Neutrophil (primary cell): ENCODE data around the gene SOSTDC1.

Experiments used
- H3K27ac ChIP-seq: fragments of 200-600 bp; sonication (generic); 2 replicates; pipeline ENCODE4 v1.5.1; 2016; ENCODE audit warnings: mild to moderate bottlenecking, moderate library complexity
- H3K27me3 ChIP-seq: fragments of 200-600 bp; sonication (generic); 2 replicates; pipeline ENCODE4 v1.6.0; 2016; ENCODE audit warnings: mild to moderate bottlenecking
- H3K36me3 ChIP-seq: fragments of 200-600 bp; sonication (generic); 2 replicates; pipeline ENCODE4 v1.5.1; 2017
- H3K4me1 ChIP-seq, 2 experiments: fragments of 200-600 bp in 1 of 2; sonication (generic) in 1 of 2; 1 replicate in 1 of 2; 2 replicates in 1 of 2; pipeline versions ENCODE4 v1.5.1 to v1.6.1; 2013 to 2016; ENCODE audit warnings: low read depth in 1 of 2, low read length in 1 of 2, mild to moderate bottlenecking in 1 of 2, moderate library complexity in 1 of 2; ENCODE audit not compliant: control insufficient read depth in 1 of 2, insufficient read depth in 1 of 2
- H3K4me3 ChIP-seq, 2 experiments: fragments of 200-600 bp in 1 of 2; sonication (generic) in 1 of 2; 1 replicate in 1 of 2; 2 replicates in 1 of 2; pipeline ENCODE4 v1.5.1; 2013 to 2016; ENCODE audit warnings: low read depth in 1 of 2, low read length in 1 of 2, mild to moderate bottlenecking in 1 of 2, moderate library complexity in 1 of 2
- H3K9me3 ChIP-seq: fragments of 200-600 bp; sonication (generic); 2 replicates; pipeline ENCODE4 v1.5.1; 2016
- CTCF ChIP-seq: fragments of 200-600 bp; sonication (generic); IDR thresholded peaks from 2 replicates; pipeline ENCODE4 v1.5.1; 2016; ENCODE audit warnings: antibody characterized with exemption

Gene SOSTDC1

GRCh38 chr7:16431646-16432424 is 33.7 kb downstream of the SOSTDC1 start:
- H3K4me3 ChIP-seq: no peak overlapping the region
- TF ChIP-seq CTCF: no peak
- no peaks in the 10 kb centered on the region for H3K4me1 ChIP-seq
- no peak overlapping the region for H3K27ac ChIP-seq
- H3K27me3 ChIP-seq: no peaks in the 10 kb centered on the region
- H3K36me3 ChIP-seq: no peaks in the 10 kb centered on the region
- no peaks in the 10 kb centered on the region for H3K9me3 ChIP-seq

GRCh38 chr7:16430133-16430532 is 35.4 kb downstream of the SOSTDC1 start:
- Histone ChIP-seq H3K4me3 (no peak overlapping the region), H3K9me3 (no peaks in the 10 kb centered on the region), H3K27ac (no peak overlapping the region), H3K27me3 (no peaks in the 10 kb centered on the region), H3K36me3 (no peaks in the 10 kb centered on the region), H3K4me1 (no peaks in the 10 kb centered on the region)
- no peak for TF ChIP-seq CTCF

- no peak for TF ChIP-seq CTCF
- H3K9me3 ChIP-seq: no peaks in the 10 kb centered on the region
- no peak overlapping the region for H3K27ac ChIP-seq
- H3K36me3 ChIP-seq: no peaks in the 10 kb centered on the region
- H3K4me3 ChIP-seq: no peak overlapping the region
- no peaks in the 10 kb centered on the region for H3K27me3 ChIP-seq
- no peaks in the 10 kb centered on the region for H3K4me1 ChIP-seq
These were observed 36.9 kb downstream of the SOSTDC1 start for GRCh38 chr7:16428672-16429071.

GRCh38 chr7:16428182-16428581 is 37.4 kb downstream of the SOSTDC1 start:
- H3K9me3 ChIP-seq: no peaks in the 10 kb centered on the region
- H3K27me3 ChIP-seq: no peaks in the 10 kb centered on the region
- H3K36me3 ChIP-seq: no peaks in the 10 kb centered on the region
- no peaks in the 10 kb centered on the region for H3K4me1 ChIP-seq
- no peak overlapping the region for H3K4me3 ChIP-seq
- no peak for TF ChIP-seq CTCF
- no peak overlapping the region for H3K27ac ChIP-seq

GRCh38 chr7:16423761-16424160 is 41.8 kb downstream of the SOSTDC1 start:
- Histone ChIP-seq H3K36me3 (no peaks in the 10 kb centered on the region), H3K4me1 (peaks cover 18 to 21% of the 10 kb centered on the region in 2 experiments), H3K27ac (no peak overlapping the region), H3K9me3 (no peaks in the 10 kb centered on the region), H3K27me3 (peaks cover 8% of the 10 kb centered on the region), H3K4me3 (no peak overlapping the region)
- TF ChIP-seq CTCF: no peak
